Measurements from ENCODE around the gene STK10. TPM values are rescaled to one million over a fixed set of nuclear protein-coding genes. Genes with fewer than 3 reads are reported as not detected.

The STK10 gene
- total RNA-seq, 1 experiment from 2014 or later = 22.9 TPM

- H3K27ac ChIP-seq (ENCODE audit: low read depth, low read length) = no peak overlapping the region
- DNase-seq (ENCODE audit: low read depth, low spot score) = no peak
- RAD21 ChIA-PET (ENCODE audit: low non-redundant PET in 1 of 2, low total read pairs in 2 of 2, uncharacterized antibody in 2 of 2, unreplicated experiment in 2 of 2) = no interaction called here
- POLR2A ChIA-PET = no interaction called here
- TF ChIP-seq ATF3 (IDR thresholded peaks at IDR 0.05) = no peak
- TF ChIP-seq SP1 (IDR thresholded peaks at IDR 0.05; ENCODE audit: low read depth) = no peak
- TF ChIP-seq EZH2phosphoT487 (IDR thresholded peaks at IDR 0.05; ENCODE audit: borderline replicate concordance) = no peak
- TF ChIP-seq POLR2AphosphoS5 (IDR thresholded peaks at IDR 0.05; ENCODE audit: low read depth, low read length) = no peak
- no peak for TF ChIP-seq EZH2 (IDR thresholded peaks at IDR 0.05)
- TF ChIP-seq ZFX (IDR thresholded peaks at IDR 0.05) = no peak
- no peak for TF ChIP-seq TCF7L2 (IDR thresholded peaks at IDR 0.05; ENCODE audit: borderline replicate concordance, extremely low read depth, insufficient read depth, insufficient read length)
- TF ChIP-seq FOSL1 (IDR thresholded peaks at IDR 0.05; ENCODE audit: low read depth) = no peak
- no peak for TF ChIP-seq ZNF274 (IDR thresholded peaks at IDR 0.05; ENCODE audit: low read depth, low read length)
- TF ChIP-seq CBX3 (IDR thresholded peaks at IDR 0.05; ENCODE audit: low read depth) = no peak
- TF ChIP-seq POLR2A (IDR thresholded peaks at IDR 0.05; ENCODE audit: borderline replicate concordance, extremely low read depth, insufficient read depth, insufficient read length) = no peak
- no peak for TF ChIP-seq EGR1 (IDR thresholded peaks at IDR 0.05; ENCODE audit: low read depth)
- TF ChIP-seq ZBTB33 (IDR thresholded peaks at IDR 0.05; ENCODE audit: extremely low read depth, insufficient replicate concordance, low read length) = no peak
- TF ChIP-seq SRF (IDR thresholded peaks at IDR 0.05; ENCODE audit: low read depth) = no peak
- TF ChIP-seq SIN3A (IDR thresholded peaks at IDR 0.05; ENCODE audit: low read depth) = no peak
- TF ChIP-seq CEBPB (IDR thresholded peaks at IDR 0.05; ENCODE audit: low read depth) = no peak
- TF ChIP-seq CTCF (IDR thresholded peaks at IDR 0.05 in 2 of 3, conservative IDR thresholded peaks at IDR 0.05 in 1 of 3; ENCODE audit: borderline replicate concordance in 1 of 3, insufficient read depth in 1 of 3, low read depth in 2 of 3, low read length in 2 of 3) = no peak
- no peak for TF ChIP-seq REST (IDR thresholded peaks at IDR 0.05; ENCODE audit: low read depth)
- no peak for TF ChIP-seq YY1 (IDR thresholded peaks at IDR 0.05; ENCODE audit: extremely low read depth, insufficient replicate concordance, low read depth, low read length)
- no peak for TF ChIP-seq MAX (IDR thresholded peaks at IDR 0.05)
- no peak overlapping the region for H2AFZ ChIP-seq (ENCODE audit: low read depth, low read length, poor library complexity, severe bottlenecking)
- no peaks in the 10 kb centered on the region for H3K36me3 ChIP-seq (ENCODE audit: control insufficient read depth in 1 of 2, insufficient read depth in 2 of 2, low read length in 2 of 2)
- peaks cover 24% of the 10 kb centered on the region for H3K79me2 ChIP-seq (ENCODE audit: insufficient read depth, low read length)
- peaks cover 25 to 41% of the 10 kb centered on the region in 2 experiments for H3K4me1 ChIP-seq (ENCODE audit: control insufficient read depth in 1 of 2, insufficient read depth in 2 of 2, low read length in 2 of 2)
- no peak overlapping the region for H3K4me3 ChIP-seq (replicated peaks in 1 of 2; ENCODE audit: low read depth in 1 of 2, low read length in 2 of 2)
- no peaks in the 10 kb centered on the region for H3K9me2 ChIP-seq (ENCODE audit: insufficient read depth)
- ATAC-seq = no peak
- H3K27me3 ChIP-seq (ENCODE audit: insufficient read depth, low read length) = no peaks in the 10 kb centered on the region
- no peaks in the 10 kb centered on the region for H3K9me3 ChIP-seq (ENCODE audit: control insufficient read depth in 1 of 2, insufficient read depth in 1 of 2, low read depth in 1 of 2, low read length in 2 of 2)
- H3K9ac ChIP-seq (ENCODE audit: low read length) = no peak overlapping the region
- CTCF ChIA-PET = no interaction called here
- intact Hi-C loops (cut with micrococcal nuclease) = no loop called here
- H4K20me1 ChIP-seq (ENCODE audit: insufficient read depth) = no peaks in the 10 kb centered on the region
- no peak overlapping the region for H3K4me2 ChIP-seq (ENCODE audit: low read length)
- BruUV-seq (replicated peaks) = no TSS peak
These were observed 16.9 kb downstream of the STK10 start for GRCh38 chr5:172171118-172171517.
